HG02852 (cell line): ENCODE measurements around the gene ARHGEF16.

ENCODE experiments used
- ATAC-seq: cut with Tn5 transposase; IDR thresholded peaks from one replicate; pipeline ENCODE4 v1.9.1; 2021; ENCODE audit warnings: mild to moderate bottlenecking, moderate library complexity; ENCODE audit not compliant: unreplicated experiment

The ARHGEF16 gene

DNA sequence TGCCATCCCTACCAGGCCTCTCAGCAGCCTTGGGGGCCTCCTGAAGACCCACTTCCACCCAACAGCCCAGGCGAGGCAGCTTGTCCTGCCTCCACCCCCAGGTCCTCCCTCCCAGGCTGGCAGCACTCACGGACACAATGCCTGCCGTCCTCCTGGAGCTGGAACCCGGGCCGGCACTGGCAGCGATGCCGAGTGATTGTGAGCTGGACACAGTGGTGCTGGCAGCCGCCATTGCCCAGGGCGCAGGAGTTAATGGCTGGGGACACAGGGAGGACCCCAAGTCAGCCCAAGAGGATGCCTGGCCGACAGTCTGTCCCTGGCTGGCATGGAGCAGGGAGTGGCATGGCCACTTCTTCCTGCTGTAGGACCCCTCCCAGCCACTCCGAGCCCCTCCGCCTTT lies 60.8 kb downstream of the ARHGEF16 start:
- no peak for ATAC-seq

DNA sequence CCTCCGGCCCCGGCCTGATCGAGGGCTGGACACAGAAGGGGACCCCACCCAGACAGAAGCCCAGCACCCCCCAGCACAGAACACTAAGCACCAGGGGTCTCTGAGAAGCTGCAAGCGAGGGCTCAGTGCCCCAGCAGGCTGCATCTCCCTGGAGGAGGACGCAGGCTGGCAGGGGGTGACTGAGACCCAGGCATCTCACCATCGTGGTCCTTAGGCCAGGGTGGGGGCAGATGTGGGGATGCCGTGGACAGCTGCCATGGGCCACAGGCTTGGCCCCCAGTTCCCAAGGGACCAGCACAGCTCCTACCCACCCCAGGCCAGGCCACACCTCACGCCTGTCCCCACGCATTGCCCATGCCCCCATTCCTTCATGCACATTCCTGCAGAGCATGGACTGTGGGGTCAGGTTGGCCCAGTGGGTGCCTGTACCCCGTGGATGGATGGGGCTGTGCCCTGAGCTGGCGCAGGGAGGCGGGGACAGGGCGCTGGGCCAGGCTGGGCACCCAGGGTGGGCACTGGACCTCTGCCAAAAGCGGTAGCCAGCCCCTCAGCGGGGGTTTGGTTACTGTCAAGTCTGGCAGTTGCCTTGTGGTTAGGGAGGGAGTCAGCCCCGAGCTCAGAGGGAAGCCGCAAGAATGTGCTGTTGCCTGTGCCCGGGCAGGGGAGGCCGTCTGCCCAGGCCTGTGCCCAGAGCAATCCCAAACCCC lies 61.5 kb downstream of the ARHGEF16 start:
- ATAC-seq, result no peak

DNA sequence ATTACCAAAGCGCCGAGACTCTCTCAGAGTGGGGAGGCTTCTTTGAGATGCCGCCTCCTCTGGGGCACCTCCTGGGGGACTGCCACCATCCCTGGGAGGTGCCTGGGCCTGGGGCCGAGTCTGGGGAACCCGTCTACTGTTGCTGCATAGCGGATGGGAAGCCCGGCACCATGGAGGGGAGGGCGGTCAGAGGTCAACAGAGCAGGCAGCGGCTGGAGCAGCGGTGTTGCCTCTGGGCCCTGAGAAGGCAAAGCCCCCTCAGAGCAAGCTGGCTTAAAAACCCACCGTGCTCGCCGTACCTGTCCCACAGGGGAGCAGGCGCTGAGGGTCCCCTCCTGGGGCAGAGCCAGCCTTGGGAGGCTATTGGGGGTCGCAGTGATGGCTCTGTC lies 62.0 kb downstream of the ARHGEF16 start:
- ATAC-seq, result no peak

DNA sequence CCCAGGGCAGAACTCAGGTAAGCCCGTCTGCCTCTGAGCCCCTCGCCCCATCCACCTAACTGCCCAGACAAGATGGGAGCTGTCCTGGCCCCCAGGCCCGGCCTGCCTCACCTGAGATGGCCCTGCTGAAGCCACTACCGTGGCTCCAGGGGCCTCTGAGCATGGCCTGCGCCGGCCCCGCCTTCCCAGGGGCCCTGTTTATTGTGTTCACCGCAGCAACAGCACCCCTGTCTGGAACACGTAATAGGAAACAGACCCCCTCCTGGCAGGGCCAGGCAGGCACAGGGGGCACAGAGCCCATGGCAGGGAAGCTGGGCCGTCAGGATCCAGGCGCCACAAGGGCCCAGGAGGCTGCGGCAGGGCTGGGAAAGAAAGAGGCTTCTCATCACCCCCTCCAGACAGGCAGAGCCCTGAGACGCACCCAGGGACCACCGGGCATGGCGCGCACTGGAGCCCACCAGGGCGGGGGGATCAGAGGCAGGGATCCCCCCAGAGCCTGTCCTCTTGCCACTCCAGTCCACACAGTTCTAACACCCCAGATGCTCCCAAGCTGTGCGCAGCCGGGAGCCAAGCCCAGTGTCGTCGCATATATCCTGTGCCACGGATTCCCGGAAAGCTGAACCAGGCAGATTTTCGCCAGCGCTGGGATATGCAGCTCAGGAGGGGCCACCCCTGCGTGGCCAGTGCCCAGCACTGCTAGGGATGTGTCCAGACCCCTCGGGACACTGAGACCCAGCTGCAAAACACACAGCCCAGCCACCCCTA lies 62.6 kb downstream of the ARHGEF16 start:
- no peak for ATAC-seq

DNA sequence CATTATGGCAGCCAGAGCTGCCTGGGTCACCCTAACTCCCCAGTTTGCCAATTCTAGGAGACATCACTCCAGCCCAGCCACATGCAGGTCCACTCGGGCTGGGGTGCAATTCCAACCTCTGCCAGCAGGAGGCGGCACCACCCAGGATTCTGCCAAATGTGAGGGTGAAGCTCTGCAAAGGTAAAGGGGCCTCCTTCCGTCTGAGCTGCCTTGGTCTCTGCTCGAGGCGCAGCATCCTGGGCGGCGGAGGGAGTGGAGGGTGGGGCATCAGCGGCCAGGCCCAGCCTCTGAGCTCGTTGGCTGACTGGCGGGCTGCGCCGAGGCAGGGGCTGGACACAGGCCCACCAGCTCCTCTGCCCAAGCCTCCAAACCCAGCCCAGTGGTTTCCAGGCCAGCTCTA lies 63.8 kb downstream of the ARHGEF16 start:
- no peak for ATAC-seq

DNA sequence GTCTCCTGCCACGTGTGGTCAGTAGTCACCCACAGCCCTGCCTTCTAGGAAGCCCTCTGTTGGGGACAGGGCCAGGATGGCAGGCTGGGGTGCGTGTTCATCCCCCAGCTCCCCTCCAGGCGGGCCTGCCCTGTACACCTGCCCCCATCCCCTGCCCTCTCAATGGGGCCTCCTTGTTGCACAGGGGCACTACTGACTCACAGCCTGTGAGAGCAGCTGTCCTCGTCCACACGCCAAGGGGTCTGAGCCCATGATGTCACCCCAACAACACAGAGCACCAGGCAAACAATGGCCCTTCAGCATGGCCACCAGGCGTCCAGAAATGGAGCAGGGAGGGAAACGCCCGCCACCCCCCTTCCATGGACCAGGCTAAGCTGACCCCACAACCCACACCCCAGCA lies 64.3 kb downstream of the ARHGEF16 start:
- ATAC-seq, result no peak

DNA sequence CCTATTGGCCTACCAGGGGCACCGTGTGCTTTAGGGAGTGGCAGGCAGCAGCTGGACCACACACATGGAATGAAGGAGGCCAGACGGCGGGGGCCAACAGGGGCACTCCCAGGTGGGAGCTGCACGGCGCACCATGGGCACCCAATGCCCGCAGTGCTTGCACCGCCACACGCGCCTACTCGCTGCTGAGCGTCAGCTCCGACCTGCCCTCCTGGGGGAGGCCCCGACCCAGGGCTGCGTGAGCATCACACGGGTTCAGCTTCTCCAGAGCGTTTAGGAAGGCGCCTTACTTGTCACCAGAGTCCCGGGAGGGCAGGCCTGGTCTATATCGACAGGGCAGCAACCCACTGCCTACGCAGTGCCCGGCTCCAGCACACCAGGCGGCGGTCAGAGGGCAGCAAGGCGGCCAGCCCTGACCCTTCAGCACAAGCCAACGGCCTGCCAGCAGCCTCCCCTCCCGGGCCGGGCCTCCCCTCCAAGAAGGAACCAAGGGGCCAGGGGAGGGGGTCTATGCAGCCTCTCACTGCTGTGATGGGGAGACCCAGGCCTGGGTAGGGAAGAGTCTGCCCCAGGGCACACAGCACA lies 64.9 kb downstream of the ARHGEF16 start:
- ATAC-seq, result no peak

DNA sequence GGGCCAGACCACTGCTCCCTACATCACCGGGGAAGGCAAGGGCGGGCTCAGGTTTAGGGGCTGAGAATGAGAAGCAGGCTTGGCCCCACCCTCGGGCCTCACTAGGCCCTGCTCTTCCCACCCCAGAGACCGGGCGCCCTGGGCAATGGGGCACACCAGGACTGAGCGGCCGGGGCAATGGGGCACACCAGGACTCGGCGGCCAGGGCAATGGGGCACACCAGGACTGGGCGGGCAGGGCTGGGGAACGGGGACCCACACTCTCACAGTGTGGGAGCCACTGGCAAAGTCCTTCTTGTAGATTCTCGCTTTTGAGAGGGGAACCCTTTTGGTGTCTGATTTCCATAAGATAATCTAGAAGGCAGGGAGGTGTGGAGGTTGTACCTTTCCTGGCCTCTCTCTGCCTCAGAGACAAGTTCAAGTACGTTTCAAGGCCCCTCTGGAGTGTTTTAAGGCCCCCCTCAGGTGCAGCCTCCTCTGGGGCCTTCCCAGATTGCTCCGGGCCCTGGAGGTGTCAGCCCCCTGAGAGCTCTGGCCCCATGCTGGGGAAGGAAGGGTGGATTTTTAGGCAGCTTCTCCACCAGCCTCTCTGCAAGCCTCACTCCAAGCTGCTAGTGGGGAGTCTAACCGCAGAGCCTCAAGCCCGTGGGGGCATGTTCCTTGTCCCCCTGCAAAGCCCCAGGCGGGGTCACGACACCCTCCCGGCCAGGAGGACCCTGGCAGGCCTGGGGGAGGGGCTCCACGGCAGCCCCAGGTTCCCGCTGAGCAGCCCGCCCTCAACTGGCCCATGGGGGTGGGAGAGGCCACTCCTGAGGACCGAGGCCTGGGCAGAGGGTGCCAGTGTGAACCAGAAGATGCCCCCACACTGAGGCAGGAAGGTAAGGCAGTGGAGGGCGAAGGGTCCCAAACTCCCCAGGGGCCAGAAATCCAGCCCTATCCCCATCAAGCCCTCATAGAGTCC lies 66.2 kb downstream of the ARHGEF16 start:
- no peak for ATAC-seq

DNA sequence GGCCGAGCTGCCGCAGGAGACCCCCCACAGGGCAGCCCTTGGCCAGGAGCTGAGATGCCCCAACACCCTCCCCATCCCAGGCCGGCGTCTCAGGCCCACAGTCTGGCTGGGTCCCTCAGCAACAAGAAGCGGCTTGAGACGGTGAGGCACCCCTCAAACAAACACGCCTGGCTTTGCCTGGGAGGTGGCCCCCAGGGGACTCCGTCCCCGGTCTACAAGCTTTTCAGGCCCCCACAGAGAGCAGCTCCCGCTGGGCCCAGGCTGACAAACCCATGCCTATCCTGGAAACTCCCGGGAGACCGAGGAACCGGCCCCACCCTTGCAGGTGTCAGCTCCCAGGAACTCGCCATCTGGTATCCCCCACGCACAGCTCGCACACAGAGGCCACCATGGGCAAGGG lies 67.0 kb downstream of the ARHGEF16 start:
- no peak for ATAC-seq

DNA sequence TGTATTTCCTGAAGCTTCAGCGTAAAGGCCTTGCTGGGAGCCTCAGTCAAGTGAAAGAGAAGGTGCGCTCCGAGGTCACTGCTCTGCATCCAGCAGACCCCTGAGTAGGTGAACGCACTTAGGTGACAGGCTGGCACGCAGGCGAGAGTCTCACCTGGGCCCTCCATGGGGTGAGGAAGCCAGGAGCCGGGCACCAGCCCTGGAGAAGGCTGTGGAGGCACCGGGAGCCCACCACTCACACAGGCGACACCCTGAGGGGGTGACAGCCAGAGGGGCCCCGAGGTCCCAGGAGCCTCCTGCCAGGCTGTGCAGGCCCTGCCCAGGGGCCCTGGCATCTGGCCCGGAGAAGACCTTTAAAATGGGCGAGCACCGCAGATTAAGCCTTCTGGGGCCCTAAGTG lies 67.6 kb downstream of the ARHGEF16 start:
- no peak for ATAC-seq

DNA sequence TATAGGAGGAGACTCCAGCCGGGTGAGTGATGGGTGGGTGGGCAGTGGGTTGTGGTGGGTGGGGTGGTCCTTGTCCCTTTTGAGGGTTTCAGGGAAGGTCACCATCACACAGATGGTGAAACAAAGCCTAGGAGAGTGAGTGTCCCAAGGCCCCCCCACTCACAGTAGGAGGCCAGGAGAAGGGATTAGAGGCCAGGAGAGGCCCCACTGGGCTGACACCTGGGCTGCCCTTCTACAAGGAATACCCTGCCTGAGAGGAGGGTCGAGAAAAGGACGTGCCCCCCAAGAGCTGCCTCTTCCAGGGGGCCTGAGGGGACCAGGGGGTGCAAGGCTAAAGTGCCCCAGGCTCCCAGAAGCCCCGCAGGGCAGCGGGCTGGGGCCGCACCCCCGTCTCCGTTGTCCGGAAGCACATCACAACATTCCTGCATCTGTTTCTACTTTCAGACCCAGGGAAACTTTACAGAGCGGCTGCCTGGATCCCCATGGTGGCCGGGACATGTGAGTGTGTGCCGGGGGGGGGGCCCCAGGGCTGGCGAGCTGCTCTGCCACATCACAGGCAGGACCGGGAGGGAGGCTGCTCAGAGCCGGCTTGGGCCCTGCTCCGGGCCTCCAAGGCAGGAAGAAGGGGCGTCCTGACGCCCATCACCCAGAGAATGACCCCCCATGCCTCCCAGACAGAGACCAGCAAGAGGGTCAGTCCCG lies 68.2 kb downstream of the ARHGEF16 start:
- ATAC-seq, result no peak

DNA sequence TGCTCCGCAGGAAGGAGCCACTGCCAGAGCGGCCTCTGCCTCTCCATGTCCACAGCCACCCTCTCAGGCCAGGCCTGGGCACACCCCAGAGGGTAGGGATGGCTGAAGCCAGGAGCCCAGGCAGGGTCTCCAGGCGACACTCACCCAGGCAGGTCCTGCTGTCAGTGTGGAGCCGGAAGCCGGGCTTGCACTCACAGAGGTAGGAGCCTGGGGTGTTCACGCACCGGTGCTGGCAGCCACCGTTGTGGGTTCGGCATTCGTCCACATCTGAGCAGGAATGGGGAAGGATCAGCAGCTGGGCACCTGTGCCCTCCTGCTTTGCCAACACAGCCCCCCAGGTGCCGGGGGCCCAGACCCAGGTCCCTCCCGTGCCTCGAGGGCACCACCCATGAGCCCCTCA lies 69.5 kb downstream of the ARHGEF16 start:
- no peak for ATAC-seq

DNA sequence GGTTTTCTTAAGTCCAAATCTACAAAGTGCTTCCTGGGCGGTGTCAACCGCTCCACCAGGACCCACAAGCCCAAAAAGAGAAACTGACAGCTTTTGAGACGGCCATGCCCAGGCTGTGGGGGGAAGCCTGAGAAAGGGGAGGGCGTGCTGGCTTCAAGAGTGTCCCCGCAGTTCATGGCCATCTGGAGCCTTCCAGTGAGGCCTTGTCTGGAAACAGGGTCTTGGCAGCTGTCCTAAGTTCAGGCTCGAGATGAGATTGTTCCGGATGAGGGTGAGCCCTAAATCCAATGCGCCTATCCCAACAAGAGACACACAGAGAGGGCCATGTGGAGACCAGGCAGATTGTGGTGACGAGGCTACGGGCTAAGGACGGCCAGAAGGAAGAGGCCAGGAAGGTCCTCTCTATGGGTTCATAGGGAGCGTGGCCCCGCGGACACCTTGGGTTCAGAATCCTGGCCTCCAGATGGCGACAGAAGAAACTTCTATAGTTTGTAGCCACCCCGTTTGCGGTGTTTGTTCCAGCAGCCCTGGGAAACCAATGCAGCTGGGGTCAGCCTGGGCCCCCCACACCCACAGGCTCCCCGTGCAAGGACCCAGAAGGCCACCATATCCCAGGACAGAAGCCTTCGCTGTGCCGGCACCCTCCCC lies 70.2 kb downstream of the ARHGEF16 start:
- ATAC-seq, result no peak

DNA sequence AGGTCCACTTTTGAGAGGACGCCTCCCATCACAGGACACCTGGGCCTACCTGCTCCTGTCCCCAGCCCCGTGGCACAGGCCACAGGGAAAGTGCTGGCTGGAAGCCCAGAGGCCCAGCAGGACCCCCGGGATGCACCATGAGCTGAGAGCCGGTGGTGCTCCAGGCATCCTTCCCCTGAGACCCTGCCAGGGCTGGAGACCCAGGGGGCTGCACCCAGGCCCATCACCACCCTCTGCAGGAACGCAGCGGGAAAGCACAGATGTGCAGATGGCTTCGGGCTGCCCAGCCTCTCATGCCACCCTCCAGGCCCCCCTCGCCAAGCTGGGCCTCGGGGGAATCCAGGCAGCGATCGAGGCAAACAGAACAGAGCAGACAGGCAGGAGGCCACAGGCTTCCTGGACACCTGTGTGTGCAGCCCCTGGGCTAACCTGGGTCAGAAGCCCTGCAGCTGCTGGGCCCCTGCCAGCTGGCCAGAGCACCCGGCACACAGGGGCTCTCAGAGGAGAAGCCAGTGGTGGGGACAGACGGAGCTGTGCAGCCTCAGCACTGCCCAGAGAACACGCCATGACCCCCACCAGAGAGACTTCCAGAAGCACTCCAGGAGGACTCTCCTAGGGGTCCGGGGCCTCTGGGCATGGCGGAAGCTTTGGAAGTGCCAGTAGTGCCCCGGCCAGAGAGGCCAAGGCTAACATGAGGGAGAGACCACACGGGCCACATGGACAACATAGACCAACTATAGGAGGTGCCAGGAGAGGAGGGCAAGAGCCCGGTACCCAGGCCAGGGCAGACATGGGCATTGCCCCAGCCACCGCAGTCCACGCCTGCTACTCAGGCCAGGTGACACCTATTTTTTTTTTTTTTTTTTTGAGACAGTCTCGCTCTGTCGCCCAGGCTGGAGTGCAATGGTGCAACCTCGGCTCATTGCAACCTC lies 71.4 kb downstream of the ARHGEF16 start:
- ATAC-seq, result no peak

DNA sequence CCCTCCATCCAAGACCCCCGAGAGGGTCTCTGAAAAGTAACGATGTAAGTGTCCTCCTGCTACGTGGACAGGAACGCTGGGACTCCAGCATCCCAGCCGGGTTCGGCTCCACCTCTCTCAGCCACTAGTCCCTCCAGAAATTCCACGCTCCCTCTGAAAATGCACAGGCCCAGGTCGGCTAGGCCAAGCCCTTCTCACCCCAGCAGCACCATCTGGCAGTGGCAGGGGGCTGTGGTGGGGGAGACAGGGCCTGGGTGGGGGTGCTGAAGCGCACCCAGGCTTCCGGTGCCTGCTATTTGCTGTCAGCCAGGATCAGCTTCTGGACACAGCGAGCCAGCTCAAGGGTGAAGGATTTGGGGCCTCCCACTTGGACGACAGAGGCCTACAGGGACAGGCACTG lies 73.3 kb downstream of the ARHGEF16 start:
- no peak for ATAC-seq

DNA sequence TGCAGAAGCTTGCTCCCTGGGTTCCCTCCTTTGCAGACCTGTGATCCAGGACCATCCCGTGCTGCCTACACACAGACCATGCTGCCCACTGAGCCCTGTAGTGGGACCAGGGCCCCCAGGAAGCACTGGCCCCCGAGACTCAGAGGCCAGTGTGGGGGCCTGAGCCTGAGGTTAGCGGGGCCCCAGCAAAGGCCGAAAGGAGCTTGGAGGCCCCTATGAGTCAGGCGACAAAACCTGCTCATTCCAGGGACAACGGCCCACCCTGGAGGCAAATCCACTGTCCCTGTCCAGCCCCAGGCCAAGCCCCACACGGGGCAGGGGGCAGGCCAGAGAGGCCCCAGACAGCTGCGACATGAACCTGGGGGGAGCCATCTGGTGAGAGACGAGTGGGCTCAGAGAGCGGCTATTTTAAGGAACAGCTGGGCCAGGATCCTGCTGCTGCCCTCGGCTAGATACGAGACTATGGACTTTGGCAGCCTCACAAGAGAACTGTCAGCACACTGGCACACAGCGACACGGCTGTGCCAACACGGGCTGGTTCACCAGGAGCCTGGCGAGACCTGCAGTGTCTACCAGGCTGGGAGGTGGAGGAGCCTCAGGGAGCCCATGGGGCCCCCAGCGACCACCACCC lies 74.7 kb downstream of the ARHGEF16 start:
- no peak for ATAC-seq

DNA sequence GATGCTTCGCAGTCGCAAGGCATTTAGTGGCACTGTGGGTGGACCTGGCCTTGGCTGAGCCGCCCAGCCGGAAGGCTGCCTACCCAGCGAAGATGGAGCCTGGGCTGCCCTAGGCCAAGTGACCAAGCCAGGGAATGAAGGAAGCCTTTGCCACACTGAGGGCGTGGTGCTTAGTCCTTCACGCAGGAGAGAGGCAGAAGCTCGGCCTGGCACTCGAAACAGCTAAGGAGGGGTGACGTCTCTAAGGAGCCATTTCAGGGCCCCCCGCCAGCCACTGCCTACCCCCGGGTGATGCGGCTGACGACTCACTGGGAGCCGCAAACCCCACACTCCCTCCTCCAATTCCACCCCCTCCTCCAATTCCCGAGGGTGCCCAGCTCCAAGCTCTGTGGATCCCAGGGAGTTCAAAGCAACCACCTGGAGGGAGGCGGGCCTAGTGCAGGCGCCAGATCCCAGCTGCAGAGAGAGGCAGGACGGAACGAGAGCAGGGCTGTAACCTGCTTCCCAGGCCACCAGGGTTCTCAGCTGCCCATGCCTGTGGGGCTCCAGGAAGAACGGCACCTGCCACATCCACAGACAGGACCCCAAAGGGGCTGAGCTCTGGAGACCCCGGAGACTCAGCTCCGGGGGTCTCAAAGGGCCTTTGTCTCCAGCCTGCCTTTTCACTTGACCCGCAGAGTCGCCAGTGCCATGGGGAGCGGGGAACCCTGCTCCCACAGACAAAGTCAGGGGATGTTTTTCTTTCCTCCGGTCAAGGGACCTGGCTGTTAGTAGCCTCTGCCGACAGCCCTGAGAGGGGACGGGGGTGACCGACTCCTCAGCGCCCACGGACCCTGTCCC lies 75.8 kb downstream of the ARHGEF16 start:
- ATAC-seq, result no peak
